GM13976 (cell line): Measurements from ENCODE around the gene APOBEC4.
A peak's percentile ranks its signal among the peaks of the same experiment; 100 is the strongest.

Experiments used
- DNase-seq: peaks from one replicate; pipeline ENCODE4 v3.0.0; 2012; ENCODE audit warnings: low spot score
- in situ Hi-C: fragments of 300-500 bp; cut with MboI; formaldehyde crosslinking; loops from one replicate; pipeline ENCODE4 v1.12.0; 2022; ENCODE audit warnings: low sequenced_read_pairs, mixed read lengths, inconsistent platforms; ENCODE audit not compliant: unreplicated experiment
- TF ChIP-seq, protein P1 (sequence below): IDR thresholded peaks from 2 replicates; pipeline ENCODE4 v1.5.1; 2012; ENCODE audit warnings: borderline replicate concordance, mild to moderate bottlenecking; ENCODE audit not compliant: insufficient read depth; ENCODE audit errors: extremely low read depth, missing control alignments, control extremely low read depth

The APOBEC4 gene

DNA sequence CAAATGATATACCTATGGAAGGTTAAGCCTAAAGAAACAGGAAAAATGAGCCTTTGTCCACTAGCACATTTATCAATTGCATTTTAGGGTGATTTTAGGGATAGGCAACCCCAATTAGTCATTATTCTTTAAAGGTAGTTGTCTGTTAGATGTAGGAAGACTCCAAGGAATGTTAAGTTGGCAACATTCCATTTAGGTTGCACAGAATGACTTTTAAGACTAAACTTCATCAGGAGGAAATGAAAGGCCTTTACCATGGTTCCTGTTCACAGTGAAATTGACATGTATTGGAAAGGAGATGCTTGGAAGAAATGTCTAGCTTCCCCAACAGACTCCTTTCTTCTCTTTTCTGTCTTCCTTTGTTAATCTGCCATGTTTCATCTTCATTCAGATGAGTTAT, 1.6 kb upstream of the APOBEC4 start:
- in situ Hi-C loops = loop anchor here (25.0 kb wide), 1 partner anchor 558 kb away; no protein-coding TSS in a partner anchor
- TF ChIP-seq, protein P1, sequence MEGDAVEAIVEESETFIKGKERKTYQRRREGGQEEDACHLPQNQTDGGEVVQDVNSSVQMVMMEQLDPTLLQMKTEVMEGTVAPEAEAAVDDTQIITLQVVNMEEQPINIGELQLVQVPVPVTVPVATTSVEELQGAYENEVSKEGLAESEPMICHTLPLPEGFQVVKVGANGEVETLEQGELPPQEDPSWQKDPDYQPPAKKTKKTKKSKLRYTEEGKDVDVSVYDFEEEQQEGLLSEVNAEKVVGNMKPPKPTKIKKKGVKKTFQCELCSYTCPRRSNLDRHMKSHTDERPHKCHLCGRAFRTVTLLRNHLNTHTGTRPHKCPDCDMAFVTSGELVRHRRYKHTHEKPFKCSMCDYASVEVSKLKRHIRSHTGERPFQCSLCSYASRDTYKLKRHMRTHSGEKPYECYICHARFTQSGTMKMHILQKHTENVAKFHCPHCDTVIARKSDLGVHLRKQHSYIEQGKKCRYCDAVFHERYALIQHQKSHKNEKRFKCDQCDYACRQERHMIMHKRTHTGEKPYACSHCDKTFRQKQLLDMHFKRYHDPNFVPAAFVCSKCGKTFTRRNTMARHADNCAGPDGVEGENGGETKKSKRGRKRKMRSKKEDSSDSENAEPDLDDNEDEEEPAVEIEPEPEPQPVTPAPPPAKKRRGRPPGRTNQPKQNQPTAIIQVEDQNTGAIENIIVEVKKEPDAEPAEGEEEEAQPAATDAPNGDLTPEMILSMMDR = no peak
- no peak for DNase-seq

DNA sequence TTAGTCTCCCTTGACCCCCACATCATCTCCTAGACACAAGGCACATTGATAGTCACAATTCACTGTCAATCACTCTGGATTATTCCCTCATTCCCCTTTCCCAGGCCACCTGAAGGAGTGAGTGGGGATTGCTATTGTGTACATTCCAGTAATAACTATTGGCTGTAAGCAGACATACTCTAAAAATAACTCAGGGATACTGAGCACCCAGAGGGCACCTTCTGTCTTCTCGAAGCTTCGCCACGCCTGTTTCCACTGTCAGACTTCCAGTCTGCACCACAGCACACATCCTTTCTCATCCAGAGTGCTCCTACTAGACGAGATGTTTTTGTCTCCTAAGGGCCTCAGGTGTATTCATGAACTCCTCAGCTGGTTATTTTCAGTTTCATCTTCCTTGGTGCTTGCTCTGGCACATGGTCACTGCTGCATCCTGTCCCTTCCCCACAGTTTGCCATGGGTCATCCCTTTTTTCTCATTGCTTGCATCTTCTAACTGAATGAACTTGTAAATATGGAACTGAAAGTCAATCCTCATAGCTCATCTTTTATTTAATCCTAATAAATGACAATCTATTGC, 848 bp upstream of the APOBEC4 start:
- no peak for DNase-seq
- TF ChIP-seq, protein P1 = no peak
- in situ Hi-C loops = loop anchor here (25.0 kb wide), 1 partner anchor 558 kb away; no protein-coding TSS in a partner anchor

DNA sequence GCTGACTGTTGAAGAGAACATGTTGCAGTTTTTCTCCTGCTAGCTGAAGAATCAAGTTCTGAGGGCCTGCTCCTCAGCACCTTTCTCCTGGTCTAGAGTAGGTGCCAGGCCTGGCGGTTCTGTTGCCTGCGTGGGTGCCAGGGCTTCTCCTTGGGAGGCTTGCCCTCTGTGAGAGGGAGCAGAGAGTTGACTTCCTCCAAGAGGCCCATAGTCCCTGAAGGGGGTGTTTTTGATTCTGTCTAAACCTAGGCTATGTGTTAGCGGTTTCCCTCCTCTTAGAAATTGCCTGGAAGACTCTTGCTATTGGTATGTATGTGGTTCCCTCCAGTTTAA, 312 bp upstream of the APOBEC4 start:
- in situ Hi-C loops = loop anchor here (25.0 kb wide), 1 partner anchor 559 kb away; no protein-coding TSS in a partner anchor
- DNase-seq = no peak
- TF ChIP-seq, protein P1 = no peak

DNA sequence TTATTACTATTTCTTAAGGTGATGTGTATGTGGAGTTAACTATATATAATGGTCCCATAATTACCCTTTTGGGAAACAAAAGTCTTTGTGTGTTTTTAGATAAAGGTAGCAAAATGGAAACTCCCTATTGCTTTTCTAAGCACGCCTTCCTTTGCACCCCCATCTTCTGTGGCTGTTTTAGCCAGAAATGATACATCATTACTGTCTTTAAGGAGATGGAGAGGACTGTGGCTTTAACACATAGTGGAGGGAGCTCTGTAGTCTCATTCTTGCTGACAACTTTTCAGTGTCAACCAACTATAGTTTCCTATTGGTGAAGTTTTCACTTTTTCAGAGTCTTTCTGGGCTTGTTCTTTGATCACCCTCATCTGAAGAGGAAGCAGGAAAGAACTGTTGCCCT, 1.0 kb downstream of the APOBEC4 start:
- peak; percentile 42 for DNase-seq
- TF ChIP-seq, protein P1 = no peak
- in situ Hi-C loops = loop anchor here (25.0 kb wide), 1 partner anchor 560 kb away; no protein-coding TSS in a partner anchor

DNA sequence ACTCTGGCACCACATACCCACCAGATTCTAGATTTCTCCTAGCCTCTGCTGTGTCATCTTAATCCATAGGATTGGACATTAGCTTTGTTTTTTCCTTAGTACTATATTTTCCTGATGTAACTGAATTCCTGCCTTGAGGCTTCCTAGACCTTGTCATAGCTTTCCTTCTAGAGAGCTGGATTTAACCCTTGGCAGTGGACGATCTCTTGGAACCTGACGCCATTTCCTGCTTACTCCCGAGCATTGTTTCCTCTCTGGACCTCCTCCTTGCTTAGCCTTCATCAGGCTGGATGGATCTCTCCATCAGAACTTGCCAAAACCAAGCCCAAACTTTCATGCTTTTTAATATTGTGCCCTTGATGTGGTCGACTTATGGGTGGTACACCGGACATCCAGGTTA, 1.5 kb downstream of the APOBEC4 start:
- in situ Hi-C loops = loop anchor here (25.0 kb wide), 1 partner anchor 561 kb away; no protein-coding TSS in a partner anchor
- DNase-seq = no peak
- TF ChIP-seq, protein P1 = no peak

DNA sequence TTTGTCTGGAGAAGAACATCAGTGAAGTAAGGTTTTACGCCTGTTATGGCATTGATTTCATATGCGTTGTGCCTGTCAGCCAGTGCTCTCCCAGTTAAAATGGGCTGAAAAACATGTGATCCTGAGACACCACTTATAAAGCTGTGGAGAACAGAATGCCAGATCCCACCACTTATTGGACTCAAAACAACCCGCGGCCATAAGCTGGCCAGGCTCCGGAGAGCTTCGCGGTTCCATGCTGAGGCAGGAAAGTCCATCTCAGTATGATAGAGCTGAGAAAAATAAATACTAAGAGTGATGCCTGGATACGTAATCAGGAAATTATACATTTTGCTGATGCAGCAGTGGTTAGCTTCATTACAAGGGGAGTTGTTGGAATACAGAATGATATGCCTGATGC, 5.1 kb downstream of the APOBEC4 start:
- in situ Hi-C loops = loop anchor here (5.0 kb wide), 1 partner anchor 274 kb away; no protein-coding TSS in a partner anchor
- TF ChIP-seq, protein P1 = no peak
- DNase-seq = no peak
